Smooth muscle cell (in vitro differentiated cells): ENCODE measurements around the gene SUPT4H1. TPM values are rescaled to one million over a fixed set of nuclear protein-coding genes. Genes with fewer than 3 reads are reported as not detected.

Source experiments
- DNase-seq: peaks from one replicate; lab custom pipeline; 2025; ENCODE audit not compliant: unreplicated experiment; lab: John Stamatoyannopoulos, UW
- H2AFZ ChIP-seq: fragments of 200-600 bp; sonication (generic); 2 replicates; pipeline ENCODE4 v1.6.0; 2016; ENCODE audit warnings: antibody characterized with exemption, low read depth, mild to moderate bottlenecking
- H3F3A ChIP-seq: fragments of 200-600 bp; sonication (generic); 2 replicates; pipeline ENCODE4 v1.6.0; 2017; ENCODE audit warnings: antibody characterized with exemption, low read depth
- H3K27ac ChIP-seq: fragments of 200-600 bp; sonication (generic); 2 replicates; pipeline ENCODE4 v1.5.1; 2016; ENCODE audit warnings: low read depth, mild to moderate bottlenecking
- H3K27me3 ChIP-seq: fragments of 200-600 bp; sonication (generic); 2 replicates; pipeline ENCODE4 v1.6.1; 2016; ENCODE audit warnings: low read depth, mild to moderate bottlenecking
- H3K36me3 ChIP-seq: fragments of 200-600 bp; sonication (generic); 2 replicates; pipeline ENCODE4 v1.5.1; 2016; ENCODE audit warnings: low read depth
- H3K4me1 ChIP-seq: fragments of 200-600 bp; sonication (generic); 2 replicates; pipeline ENCODE4 v1.5.1; 2016; ENCODE audit warnings: low read depth
- H3K4me2 ChIP-seq: fragments of 200-600 bp; sonication (generic); 2 replicates; pipeline ENCODE4 v1.6.0; 2016; ENCODE audit warnings: mild to moderate bottlenecking
- H3K4me3 ChIP-seq: fragments of 200-600 bp; sonication (generic); 2 replicates; pipeline ENCODE4 v1.5.1; 2016; ENCODE audit warnings: mild to moderate bottlenecking
- H3K79me2 ChIP-seq: fragments of 200-600 bp; sonication (generic); 2 replicates; pipeline ENCODE4 v1.6.0; 2016; ENCODE audit warnings: low read depth, mild to moderate bottlenecking
- H3K9ac ChIP-seq: fragments of 200-600 bp; sonication (generic); 2 replicates; pipeline ENCODE4 v1.6.0; 2016; ENCODE audit warnings: low read depth
- H3K9me3 ChIP-seq: fragments of 200-600 bp; sonication (generic); replicated peaks from 2 replicates; pipeline ENCODE4 v1.5.1; 2016; ENCODE audit warnings: low read depth
- H4K20me1 ChIP-seq: fragments of 200-600 bp; sonication (generic); 2 replicates; pipeline ENCODE4 v1.6.0; 2016; ENCODE audit warnings: low read depth
- CTCF ChIP-seq: fragments of 200-600 bp; sonication (generic); IDR thresholded peaks from 2 replicates; pipeline ENCODE4 v1.5.1; 2017; ENCODE audit warnings: borderline replicate concordance, mild to moderate bottlenecking, antibody characterized with exemption; ENCODE audit not compliant: insufficient read depth, poor library complexity, severe bottlenecking
- WGBS: methylation state at CpG from one replicate; pipeline ENCODE4 v1.1.7; 2016; ENCODE audit warnings: low lambda C conversion rate; 5-methylcytosine and 5-hydroxymethylcytosine counted together
- microRNA counts: library from miRNA; unstranded; fragments of <30 nt; microRNA quantifications from one replicate; lab custom pipeline; 2016
- microRNA-seq: library from miRNA; unstranded; fragments of <30 nt; microRNA quantifications from one replicate; pipeline ENCODE4, GENCODE V29; 2016; ENCODE audit warnings: borderline number of aligned reads
- polyA plus RNA-seq: library from polyadenylated mRNA; unstranded; fragments of >200 nt; fragmentation: Nextera tagmentation; extraction: Ambion mirVana; gene quantifications from 2 replicates; pipeline ENCODE4 v1.2.1, GENCODE V29; 2016
- small RNA-seq: library from RNA; depleted of rRNA; stranded (forward); fragments of <200 nt; gene quantifications from one replicate; pipeline ENCODE3, GENCODE V24; 2014
- total RNA-seq: library from RNA; depleted of rRNA; stranded (reverse); fragments of >200 nt; gene quantifications from 2 replicates; pipeline ENCODE4 v1.2.3, GENCODE V29; 2014

SUPT4H1 gene
- total and polyA plus RNA-seq, 2 experiments from 2014 or later = 66.1 to 107 TPM

GRCh38 chr17:58301504-58302150 lies 50.4 kb downstream of the SUPT4H1 start:
- Histone ChIP-seq H3K9ac (no peak overlapping the region), H3K4me1 (no peaks in the 10 kb centered on the region), H3K27ac (no peak overlapping the region), H3K79me2 (no peaks in the 10 kb centered on the region), H3K4me2 (no peak overlapping the region), H3K36me3 (no peaks in the 10 kb centered on the region), H3F3A (no peaks in the 10 kb centered on the region), H3K27me3 (no peaks in the 10 kb centered on the region), H4K20me1 (no peaks in the 10 kb centered on the region), H3K9me3 (no peaks in the 10 kb centered on the region), H3K4me3 (no peak overlapping the region), H2AFZ (no peak overlapping the region)
- TF ChIP-seq CTCF = no peak
- WGBS = 89% methylated on average over 16 of the region's 16 CpGs
- DNase-seq = no peak

- Histone ChIP-seq H3K27me3 (no peaks in the 10 kb centered on the region), H3K27ac (no peak overlapping the region), H3K4me3 (no peak overlapping the region), H3K9me3 (no peaks in the 10 kb centered on the region), H4K20me1 (no peaks in the 10 kb centered on the region), H3K9ac (no peak overlapping the region), H3K4me2 (no peak overlapping the region), H3F3A (no peaks in the 10 kb centered on the region), H3K36me3 (no peaks in the 10 kb centered on the region), H3K79me2 (no peaks in the 10 kb centered on the region), H3K4me1 (no peaks in the 10 kb centered on the region), H2AFZ (no peak overlapping the region)
- no peak for DNase-seq
- WGBS = 86% methylated on average over 6 of the region's 6 CpGs
- TF ChIP-seq CTCF = no peak
Measured at GRCh38 chr17:58300336-58300735, 51.7 kb downstream of the SUPT4H1 start.

MicroRNAs encoded within 50 kb of the gene (microRNA counts, 767-probe panel; counts per million panel counts)
- 1,794 counts per million, percentile 5 among the panel's probes with 10 or more counts for microRNA hsa-miR-142-3p (lab: Ali Mortazavi, UCI)
- microRNA hsa-miR-142-5p (lab: Ali Mortazavi, UCI) = 183 counts per million

Small RNA genes lying within 50 kb of the gene (microRNA-seq; reads per million reads assigned to microRNA genes)
- not detected for gene MIR4736

Small RNA genes lying within 50 kb of the gene (small RNA-seq; reads per million reads assigned to genes)
- not detected for gene MIR4736

Other genes with a start within 250 kb of the SUPT4H1 start
- not detected in 2 replicates for gene OR4D1, start 203.8 kb downstream of the SUPT4H1 start, total RNA-seq
- not detected in 2 replicates for gene OR4D1, start 203.8 kb downstream of the SUPT4H1 start, polyA plus RNA-seq
- gene OR4D2, start 185.2 kb downstream of the SUPT4H1 start, total RNA-seq = not detected in 2 replicates
- not detected in 2 replicates for gene OR4D2, start 185.2 kb downstream of the SUPT4H1 start, polyA plus RNA-seq
- not detected in 2 replicates for gene EPX, start 159.5 kb downstream of the SUPT4H1 start, total RNA-seq
- gene EPX, start 159.5 kb downstream of the SUPT4H1 start, polyA plus RNA-seq = not detected in 2 replicates
- gene MKS1, start 132.9 kb downstream of the SUPT4H1 start, total RNA-seq = 9.2 and 15.6 TPM in 2 replicates
- 15.0 and 22.8 TPM in 2 replicates for gene MKS1, start 132.9 kb downstream of the SUPT4H1 start, polyA plus RNA-seq
- 1.7 and 4.1 TPM in 2 replicates for gene LPO, start 113.6 kb downstream of the SUPT4H1 start, total RNA-seq
- 3.3 TPM in 2 replicates for gene LPO, start 113.6 kb downstream of the SUPT4H1 start, polyA plus RNA-seq
- not detected in 2 replicates for gene MPO, start 71.3 kb downstream of the SUPT4H1 start, total RNA-seq
- 0.09 TPM in 1 of 2 replicates, not detected in the other for gene MPO, start 71.3 kb downstream of the SUPT4H1 start, polyA plus RNA-seq
- 4.3 and 7.0 TPM in 2 replicates for gene TSPOAP1, start 23.4 kb downstream of the SUPT4H1 start, total RNA-seq
- gene TSPOAP1, start 23.4 kb downstream of the SUPT4H1 start, polyA plus RNA-seq = 11.7 and 18.3 TPM in 2 replicates
- 3.2 and 3.8 TPM in 2 replicates for gene RNF43, start 65.3 kb upstream of the SUPT4H1 start, total RNA-seq
- 0.17 and 2.1 TPM in 2 replicates for gene RNF43, start 65.3 kb upstream of the SUPT4H1 start, polyA plus RNA-seq
- gene HSF5, start 136.2 kb upstream of the SUPT4H1 start, total RNA-seq = not detected in 2 replicates
- not detected in 2 replicates for gene HSF5, start 136.2 kb upstream of the SUPT4H1 start, polyA plus RNA-seq
- 25.4 and 45.0 TPM in 2 replicates for gene MTMR4, start 162.4 kb upstream of the SUPT4H1 start, total RNA-seq
- 15.8 and 20.6 TPM in 2 replicates for gene MTMR4, start 162.4 kb upstream of the SUPT4H1 start, polyA plus RNA-seq